Activated CD8-positive, alpha-beta memory T cell treated with anti-CD3 and anti-CD28 coated beads, Interleukin-2, amount 50 U/mL, for 4 hours (primary cell): Measurements from ENCODE around the gene MYL10.
"Not testable (repeated sequence)": the region's sequence is repeated elsewhere in the genome, so short reads cannot be mapped to it uniquely, and the experiment has no call there.

ENCODE experiments used
- DNase-seq: peaks from one replicate; pipeline ENCODE4 v3.0.0-alpha.2; 2020

MYL10 gene

GRCh38 chr7:101650579-101651081 is 21.5 kb upstream of the MYL10 start:
- DNase-seq = no peak

DNA sequence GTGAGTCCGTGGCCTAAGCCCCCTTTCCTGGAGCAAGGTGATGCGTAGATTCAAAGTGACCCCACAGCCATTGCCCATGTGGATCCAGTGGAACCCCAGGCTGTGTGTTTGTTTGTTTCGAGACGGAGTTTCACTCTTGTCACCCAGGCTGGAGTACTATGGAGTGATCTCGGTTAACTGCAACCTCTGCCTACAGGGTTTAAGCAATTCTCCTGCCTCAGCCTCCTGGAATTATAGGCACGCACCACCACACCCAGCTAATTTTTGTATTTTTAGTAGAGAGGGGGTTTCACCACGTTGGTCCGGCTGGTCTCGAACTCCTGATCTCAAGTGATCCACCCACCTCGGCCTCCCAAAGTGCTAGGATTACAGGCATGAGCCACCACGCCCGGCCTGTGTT is 18.8 kb upstream of the MYL10 start:
- DNase-seq = not testable (repeated sequence)

DNA sequence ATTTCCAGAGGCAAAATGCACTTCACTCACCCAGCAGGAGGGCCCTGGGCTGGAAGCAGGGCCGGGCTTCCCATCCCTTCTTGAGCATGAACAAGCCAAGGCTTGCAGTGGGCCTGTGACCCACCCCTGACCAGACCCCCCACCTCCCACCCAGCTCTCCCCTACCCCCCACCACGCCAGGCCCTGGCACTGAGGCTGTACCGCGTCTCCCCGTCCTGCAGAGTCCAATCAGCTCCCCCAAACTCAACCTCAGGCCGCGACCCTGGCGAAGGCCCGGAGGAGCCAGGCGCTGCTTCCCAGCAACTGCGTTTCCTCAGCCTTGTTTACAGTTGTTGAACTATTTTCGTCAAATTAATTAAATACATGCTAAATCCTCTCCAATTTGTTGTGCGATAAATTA is 16.9 kb upstream of the MYL10 start:
- no peak for DNase-seq

DNA sequence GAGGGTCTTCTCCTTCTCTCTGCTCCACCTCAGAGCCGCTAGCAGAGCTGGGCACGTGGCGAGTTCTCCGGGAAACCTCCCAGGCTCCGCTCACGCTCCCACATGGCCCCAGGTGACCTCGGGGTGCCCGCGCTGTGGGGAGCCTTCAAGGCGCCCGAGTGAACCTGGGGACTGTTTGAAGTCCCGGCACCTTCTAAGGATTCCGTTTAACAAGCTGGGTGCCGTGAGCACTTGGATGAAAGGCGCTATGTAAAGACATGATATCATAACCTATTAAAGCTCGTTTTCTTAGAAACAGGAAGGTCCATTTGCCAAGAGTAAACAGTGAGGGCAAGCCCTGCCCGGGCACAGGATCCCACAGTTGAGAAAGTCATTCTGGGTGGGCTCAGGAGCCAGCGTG is 15.8 kb upstream of the MYL10 start:
- DNase-seq = no peak

DNA sequence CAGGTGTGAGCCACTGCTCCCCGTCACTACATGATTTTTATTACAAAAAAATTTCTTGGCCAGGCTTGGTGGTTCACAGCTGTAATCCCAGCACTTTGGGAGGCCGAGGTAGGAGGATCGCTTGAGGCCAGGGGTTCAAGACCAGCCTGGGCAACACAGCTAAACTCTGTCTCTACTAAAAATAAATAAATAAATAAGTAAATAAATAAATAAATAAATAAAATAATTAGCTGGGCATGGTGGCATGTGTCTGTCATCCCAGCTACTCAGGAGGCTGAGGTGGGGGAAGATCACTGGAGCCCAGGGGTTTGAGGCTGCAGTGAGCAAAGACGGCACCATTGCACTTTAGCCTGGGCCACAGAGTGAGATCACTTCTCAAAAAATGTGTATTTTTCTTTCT is 10.0 kb upstream of the MYL10 start:
- DNase-seq = not testable (repeated sequence)

DNA sequence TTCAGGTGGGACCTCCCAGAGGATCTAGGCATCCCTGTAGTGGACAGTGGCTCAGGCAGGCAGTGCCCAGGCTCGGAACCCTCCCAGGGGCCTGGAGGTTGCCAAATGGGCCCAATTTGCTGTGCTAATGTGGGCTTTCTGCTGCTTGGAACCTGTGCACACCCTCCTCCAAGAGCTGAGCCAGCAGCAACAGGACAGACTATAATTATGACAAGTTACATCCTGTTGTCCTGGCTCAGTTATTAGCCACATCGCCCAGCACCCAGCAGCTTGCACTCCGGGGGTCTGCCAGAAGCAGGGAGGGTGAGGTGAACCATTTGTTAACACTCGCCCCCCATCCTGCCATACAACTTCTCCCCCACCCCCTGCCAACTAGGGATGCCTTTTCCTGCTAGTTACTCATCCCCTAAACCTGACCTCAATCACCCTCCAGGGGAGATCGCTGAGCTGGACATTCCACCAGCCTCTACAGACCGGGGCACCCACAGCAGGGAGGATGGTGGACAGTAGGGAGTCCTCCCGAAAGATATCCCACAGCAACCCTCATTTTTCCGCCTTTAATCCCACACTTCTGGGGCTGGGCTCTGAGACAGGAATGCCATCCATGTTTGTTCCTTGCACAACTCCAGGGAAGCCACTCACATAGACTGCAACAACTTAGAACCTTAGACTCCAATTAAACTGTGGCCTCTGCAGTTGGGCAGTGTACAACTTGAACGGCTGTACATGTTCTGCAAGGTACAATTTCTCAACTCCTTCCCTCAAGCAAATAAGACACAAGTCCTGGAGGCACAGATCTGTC is 7.9 kb upstream of the MYL10 start:
- no peak for DNase-seq

DNA sequence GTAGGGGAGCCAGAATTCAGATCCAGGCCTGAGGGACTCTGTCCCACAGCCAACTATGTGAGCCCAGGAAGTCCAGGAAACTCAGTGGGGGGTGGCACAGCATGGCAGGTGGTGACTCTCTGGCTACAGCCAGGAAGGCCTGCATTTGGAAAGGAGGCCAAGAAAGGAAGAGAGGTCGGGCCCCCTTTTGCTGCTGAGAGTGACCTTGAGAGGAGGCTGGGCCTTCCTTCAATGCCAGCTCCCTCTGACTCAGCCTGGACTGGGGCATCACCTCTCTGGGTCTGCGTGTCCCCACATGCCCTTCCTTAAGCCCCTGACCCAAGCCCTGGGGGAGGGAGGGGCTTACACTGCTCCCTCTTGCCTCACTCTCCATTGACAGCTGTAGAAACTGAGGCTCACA is 6.4 kb upstream of the MYL10 start:
- no peak for DNase-seq

DNA sequence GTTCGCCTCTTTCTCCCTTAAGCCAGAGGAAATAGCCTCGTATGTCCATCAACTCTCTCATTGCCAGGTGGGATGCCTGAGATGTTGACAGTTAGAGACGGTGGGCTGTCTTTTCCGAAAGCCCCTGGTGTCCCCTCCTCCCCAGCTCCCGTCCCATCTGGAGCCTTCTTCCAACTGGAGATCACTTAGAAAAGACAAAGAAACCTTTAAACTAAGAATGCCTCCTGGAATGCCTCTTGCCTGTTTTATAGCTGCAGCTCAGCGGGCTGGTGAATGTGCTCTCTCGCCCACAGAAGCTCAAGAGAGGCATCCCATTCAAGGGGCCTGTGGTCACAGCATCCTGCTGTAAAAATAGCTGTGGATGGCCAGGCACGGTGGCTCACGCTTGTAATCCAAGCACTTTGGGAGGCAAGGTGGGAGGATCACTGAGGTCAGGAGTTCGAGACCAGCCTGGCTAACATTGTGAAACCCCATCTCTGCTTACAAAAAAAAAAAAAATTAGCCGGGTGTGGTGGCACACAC is 5.2 kb upstream of the MYL10 start:
- DNase-seq = no peak

GRCh38 chr7:101633511-101633910 is 4.4 kb upstream of the MYL10 start:
- no peak for DNase-seq

- no peak for DNase-seq
Observed at GRCh38 chr7:101632641-101633040, 3.5 kb upstream of the MYL10 start.

DNA sequence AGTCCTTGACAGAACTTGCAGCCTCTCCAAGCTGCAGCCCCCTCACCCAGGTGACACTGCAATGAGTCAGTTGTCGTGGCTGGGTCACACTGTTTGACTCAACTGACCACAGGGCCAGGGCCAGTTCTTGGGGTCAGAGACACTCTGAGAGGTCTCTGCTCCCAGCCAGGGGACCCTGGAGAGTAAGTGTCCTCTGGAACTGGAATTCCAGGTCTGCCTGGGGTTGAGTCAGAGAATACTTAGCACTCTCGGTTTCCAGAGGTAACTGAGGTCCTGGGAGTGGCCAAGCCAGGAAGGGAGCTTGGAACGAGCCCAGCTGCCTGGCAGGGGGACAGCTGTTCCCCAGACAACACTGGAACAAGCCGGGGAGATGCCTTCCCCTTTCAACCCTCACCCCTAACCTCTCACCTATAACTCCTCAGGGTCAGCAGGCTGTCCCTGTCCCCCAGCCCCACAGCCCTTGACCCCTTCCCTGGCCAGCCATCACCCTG is 2.2 kb upstream of the MYL10 start:
- DNase-seq = no peak

- no peak for DNase-seq
Observed at GRCh38 chr7:101630591-101630990, 1.5 kb upstream of the MYL10 start.

DNA sequence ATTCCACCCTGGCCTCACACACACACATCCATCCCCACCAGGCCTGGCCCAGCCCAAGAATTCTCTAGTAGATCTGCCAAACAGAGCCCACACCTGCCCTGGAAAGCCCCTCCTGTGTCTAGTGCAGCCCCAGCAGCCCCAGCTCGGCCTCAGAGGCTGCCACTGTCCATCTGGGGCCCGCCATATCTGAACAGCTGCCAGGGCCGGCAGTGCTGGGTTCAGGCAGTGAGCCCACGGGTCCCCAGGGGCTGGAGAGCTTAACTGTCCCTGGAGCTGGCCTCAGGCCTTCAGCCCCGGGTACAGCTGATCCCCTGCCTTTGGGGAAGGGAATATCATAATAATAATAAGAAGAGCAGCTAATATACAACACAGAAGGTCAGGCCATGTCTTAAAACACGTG is 574 bp downstream of the MYL10 start:
- no peak for DNase-seq

GRCh38 chr7:101626758-101627157 is 2.3 kb downstream of the MYL10 start:
- DNase-seq = no peak

- DNase-seq = no peak
Observed at GRCh38 chr7:101626069-101626671, 2.9 kb downstream of the MYL10 start.

DNA sequence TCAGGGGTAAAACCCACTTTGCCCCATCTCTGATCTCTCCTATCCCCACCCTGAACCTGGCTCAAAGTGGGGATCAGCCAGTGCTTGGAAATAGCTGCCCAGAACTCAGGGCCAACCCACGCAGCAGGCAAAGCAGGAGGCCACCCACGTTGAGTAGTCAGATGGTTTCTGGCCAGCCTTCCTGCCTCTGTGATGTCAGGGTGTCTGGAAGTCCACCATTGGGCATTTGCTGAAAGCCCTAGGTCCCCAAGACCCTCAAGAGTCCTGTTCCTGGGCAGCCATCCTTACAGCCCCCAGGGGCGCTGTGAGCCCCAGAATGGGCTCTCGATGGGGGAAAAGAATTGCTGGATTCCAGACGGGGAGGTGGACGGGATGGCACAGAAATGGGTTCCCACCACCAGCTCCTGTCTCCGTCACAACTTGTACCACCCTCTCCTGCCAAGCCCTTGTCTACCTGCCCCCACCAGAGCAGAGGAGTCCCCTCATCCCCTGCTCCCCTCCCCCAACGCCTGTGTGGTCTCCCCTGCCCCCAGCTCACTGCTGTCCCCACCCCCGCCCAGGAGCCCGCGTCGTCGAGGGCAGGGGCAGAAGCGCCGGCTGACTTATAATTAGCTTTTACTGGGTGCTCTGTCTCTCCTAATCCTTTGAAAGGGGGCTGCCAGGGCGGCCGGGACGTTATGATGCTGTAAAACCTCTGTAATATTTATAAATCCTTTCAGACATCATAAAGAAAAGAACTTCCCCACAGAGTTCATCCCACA is 3.9 kb downstream of the MYL10 start:
- no peak for DNase-seq

- no peak for DNase-seq
Observed at GRCh38 chr7:101624246-101625001, 4.7 kb downstream of the MYL10 start.

DNA sequence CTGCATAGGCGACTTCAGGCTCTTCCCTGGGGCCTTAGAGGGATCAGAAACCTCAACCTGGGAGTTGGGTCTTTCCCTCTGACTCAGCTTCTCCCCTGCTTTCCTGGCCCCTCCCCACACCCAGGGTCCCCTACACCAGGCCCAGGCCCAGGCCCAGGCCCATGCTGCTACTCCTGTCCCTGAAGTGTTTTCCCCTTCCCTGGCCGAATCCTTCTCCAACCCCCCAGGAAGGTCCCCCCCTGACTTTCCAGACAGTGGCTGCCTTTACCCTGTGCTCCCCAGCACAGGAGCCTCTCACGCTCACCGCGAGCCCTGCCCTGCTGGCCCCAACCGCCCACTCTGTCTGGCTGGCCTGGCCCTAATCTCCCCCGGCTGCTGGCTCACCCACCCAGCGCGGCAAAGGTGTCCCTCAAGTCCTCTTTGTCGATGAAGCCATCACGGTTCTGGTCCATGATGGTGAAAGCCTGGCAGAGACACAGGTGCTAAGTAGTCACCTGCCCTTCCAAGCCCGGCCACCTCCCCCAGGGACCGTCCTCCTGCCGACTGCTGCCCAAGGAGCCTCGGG is 6.4 kb downstream of the MYL10 start:
- DNase-seq = no peak

- no peak for DNase-seq
Observed at GRCh38 chr7:101620991-101621390, 8.1 kb downstream of the MYL10 start.

GRCh38 chr7:101620395-101620794 is 8.7 kb downstream of the MYL10 start:
- no peak for DNase-seq

GRCh38 chr7:101618916-101619315 is 10.2 kb downstream of the MYL10 start:
- no peak for DNase-seq

GRCh38 chr7:101618207-101618839 is 10.8 kb downstream of the MYL10 start:
- no peak for DNase-seq
